ENCODE results near the gene POU2AF2.
"Not testable (repeated sequence)": the region's sequence is repeated elsewhere in the genome, so short reads cannot be mapped to it uniquely, and the experiment has no call there.

The POU2AF2 gene

GRCh38 chr11:111305162-111305802 is 59.8 kb downstream of the POU2AF2 start:
- no peak for DNase-seq

GRCh38 chr11:111305876-111306275 is 60.4 kb downstream of the POU2AF2 start:
- no peak for DNase-seq

DNA sequence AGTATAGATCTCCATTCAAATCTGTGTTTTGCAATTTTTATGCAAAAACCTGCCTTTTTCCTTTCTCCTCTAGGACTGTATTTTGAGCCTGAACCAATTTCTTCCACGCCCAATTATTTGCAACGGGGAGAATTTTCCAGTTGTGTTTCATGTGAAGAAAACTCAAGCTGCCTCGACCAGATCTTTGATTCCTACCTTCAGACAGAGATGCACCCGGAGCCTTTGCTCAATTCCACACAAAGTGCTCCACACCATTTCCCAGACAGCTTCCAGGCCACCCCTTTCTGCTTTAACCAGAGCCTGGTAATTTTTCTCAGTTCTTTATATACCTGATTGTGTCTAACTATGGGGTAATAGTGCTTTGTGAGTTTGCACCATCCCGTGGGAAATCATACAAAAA is 60.8 kb downstream of the POU2AF2 start:
- DNase-seq = no peak

GRCh38 chr11:111307472-111308108 is 62.1 kb downstream of the POU2AF2 start:
- no peak for DNase-seq

- no peak for DNase-seq
Measured at GRCh38 chr11:111308140-111308539, 62.6 kb downstream of the POU2AF2 start.

- DNase-seq = no peak
Measured at GRCh38 chr11:111309215-111309915, 63.8 kb downstream of the POU2AF2 start.

- no peak for DNase-seq
Measured at GRCh38 chr11:111310088-111310487, 64.6 kb downstream of the POU2AF2 start.

GRCh38 chr11:111310723-111311122 is 65.2 kb downstream of the POU2AF2 start:
- DNase-seq = no peak

GRCh38 chr11:111312076-111312475 is 66.6 kb downstream of the POU2AF2 start:
- DNase-seq = no peak

DNA sequence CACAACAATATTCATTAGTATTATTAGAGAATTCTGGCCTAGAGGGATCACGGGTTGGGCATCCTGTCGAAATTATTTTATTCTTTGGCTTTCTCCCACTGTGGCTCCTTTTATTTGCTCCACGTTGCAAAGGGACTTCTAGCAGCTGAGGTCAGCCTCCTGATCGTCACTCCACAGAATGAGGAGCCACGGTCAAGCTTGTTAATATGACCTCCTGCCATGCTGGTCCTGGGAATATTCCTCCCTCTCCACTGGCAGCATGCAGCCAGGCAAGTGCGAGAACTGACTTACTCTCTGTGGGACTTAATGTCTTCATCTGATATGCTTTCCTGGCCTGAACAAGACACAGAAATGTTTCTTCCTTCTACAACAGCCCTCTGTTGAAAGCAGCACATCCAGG is 73.8 kb downstream of the POU2AF2 start:
- DNase-seq = no peak

GRCh38 chr11:111320199-111320598 is 74.7 kb downstream of the POU2AF2 start:
- DNase-seq = not testable (repeated sequence)

DNA sequence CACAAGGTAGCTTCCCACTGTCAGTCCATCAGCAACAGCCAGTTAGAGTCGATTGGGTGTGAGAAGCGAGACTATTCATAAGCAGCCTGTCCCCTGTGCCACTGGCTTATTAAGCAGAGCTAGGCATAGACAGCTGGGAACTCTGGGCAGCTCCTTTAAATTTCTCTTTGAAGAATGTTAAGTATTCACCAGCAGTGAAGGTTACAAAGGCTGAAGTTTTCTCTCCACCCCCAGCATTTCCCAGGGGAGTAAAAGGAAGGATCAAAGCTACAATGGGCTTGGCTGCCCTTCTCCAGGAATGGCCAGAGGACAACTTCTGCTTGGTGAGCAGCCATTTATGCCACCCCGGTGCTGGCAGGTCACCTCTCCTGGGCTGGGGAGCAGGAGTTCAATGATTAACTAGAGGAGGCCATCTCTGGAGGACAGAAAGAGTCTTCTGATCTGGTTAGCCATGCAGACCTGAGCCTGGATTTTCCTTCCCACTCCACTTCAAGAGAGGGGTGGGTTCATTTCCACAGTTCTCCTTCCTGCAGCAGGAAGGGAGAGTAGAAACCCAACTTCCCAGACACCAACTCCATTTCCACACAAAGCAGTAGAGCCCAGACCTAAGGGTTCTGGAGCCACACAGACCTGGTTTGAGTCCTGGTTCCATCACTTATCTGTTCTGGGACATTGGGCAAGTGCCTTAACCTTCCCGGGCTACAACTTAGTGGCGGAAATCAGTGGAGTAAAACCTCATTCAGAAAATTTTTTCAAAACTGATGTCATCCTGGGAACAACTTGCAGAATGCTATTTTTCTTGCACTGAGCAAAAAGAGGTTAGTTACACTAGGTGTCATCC is 75.4 kb downstream of the POU2AF2 start:
- DNase-seq = no peak

- no peak for DNase-seq
Measured at GRCh38 chr11:111322534-111322933, 77.0 kb downstream of the POU2AF2 start.

GRCh38 chr11:111324277-111324720 is 78.8 kb downstream of the POU2AF2 start:
- no peak for DNase-seq

- no peak for DNase-seq
Measured at GRCh38 chr11:111325259-111325658, 79.7 kb downstream of the POU2AF2 start.

GRCh38 chr11:111326824-111327223 is 81.3 kb downstream of the POU2AF2 start:
- no peak for DNase-seq

GRCh38 chr11:111327908-111328624 is 82.5 kb downstream of the POU2AF2 start:
- DNase-seq = no peak

DNA sequence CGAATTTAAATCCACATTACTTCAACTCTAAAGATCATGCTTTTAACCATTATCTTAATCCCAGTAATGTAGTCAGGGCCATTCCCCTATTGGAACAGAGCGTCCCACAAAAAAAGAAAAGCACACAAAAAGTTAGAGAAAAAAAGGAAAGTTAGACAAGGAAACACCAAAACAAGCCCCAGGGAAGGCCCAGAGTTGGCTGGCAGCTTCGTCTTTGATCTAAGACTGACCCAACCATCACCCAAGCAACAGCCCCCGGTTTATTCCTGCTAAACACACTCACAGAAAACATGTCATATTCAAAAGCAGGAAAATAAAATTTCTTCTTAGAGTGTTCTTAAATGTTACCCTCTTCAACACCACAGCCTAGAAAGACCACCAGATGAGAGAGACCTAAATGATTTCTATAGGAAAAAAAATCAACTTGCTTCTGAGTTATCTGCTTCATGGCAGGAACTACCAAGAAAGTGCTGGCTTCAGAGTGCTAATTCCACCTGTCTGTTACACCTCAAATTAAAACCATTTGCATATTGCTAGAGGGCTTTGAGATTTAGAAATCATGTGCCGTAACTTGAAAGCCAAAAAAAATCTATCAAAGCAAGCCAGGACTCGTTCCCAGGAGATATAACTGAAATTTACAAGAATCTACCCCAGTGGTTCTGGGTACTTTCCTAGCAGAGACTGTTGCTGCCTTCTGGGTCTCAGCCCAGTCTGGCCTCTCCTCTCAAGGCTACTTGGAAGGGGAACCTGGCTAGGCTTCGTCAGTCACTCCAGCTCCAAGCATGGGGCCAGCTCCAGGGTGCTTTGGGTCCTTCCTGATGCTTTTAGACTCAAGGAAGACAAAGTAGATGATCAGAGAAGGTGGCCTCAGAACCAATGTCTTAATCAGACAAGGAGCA is 84.0 kb downstream of the POU2AF2 start:
- no peak for DNase-seq

GRCh38 chr11:111330234-111330893 is 84.8 kb downstream of the POU2AF2 start:
- no peak for DNase-seq

DNA sequence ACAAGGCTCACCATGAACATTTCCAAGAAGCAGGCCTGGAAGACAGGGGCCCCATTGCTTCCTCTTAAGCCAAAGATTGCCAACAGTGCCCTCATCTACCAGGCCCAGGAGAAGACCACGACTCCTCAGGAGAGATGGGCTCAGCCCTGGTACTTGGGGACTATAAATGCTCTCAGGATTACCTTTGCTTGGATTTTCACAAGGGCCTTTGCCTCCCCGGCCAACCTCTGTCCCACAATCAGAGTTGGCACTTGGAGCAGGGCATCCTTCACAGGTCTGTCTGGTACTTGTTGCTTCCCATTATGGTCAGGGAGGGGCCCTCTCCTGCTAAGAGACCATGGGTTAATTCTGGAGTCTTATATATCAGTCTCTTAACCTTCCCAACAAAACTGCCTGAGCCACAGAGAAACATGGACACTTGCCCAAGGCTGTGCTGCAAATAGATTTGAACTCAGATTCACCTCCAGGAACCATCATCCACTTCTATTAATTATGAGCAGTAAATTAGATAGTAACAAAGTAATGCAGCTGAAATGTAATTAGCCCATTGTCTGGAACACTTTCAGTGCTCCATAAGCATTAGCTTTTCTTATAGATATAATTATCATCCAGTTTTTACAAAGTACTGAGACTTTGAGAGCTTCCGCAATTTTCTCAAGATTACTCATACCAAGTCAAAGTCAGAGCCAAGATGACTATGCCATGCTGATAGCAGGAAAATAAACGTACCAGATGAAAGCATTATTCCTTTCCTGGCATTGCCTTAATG is 86.4 kb downstream of the POU2AF2 start:
- no peak for DNase-seq

Measured in activated T-cell treated with anti-CD3 and anti-CD28 coated beads, Interleukin-2, amount 50 U/mL, for 1 hour (primary cell).